Sigmoid colon (tissue), 3 donors: ENCODE data around the gene BTBD9.

Source experiments
- CTCF ChIP-seq, 4 experiments: fragments of 450-650 bp in 3 of 4; fragments of 200-600 bp in 1 of 4; IDR thresholded peaks; one replicate each; pipeline ENCODE4 v1.5.1; 2016 to 2019; ENCODE audit warnings: antibody characterized with exemption in 4 of 4, mild to moderate bottlenecking in 3 of 4, moderate library complexity in 2 of 4
- POLR2A ChIP-seq, 2 donors: fragments of 450-650 bp; IDR thresholded peaks; one replicate each; pipeline ENCODE4 v1.6.1; 2016; ENCODE audit warnings: antibody characterized with exemption in 2 of 2, mild to moderate bottlenecking in 2 of 2, moderate library complexity in 2 of 2

GRCh38 chr6:38681850-38682249, 42.1 kb upstream of the BTBD9 start:
- no peak for TF ChIP-seq CTCF (IDR thresholded peaks at IDR 0.05)
- no peak for TF ChIP-seq POLR2A (IDR thresholded peaks at IDR 0.05)
